GM23338 (cell line): ENCODE results near the gene ZBTB20. TPM values are rescaled to one million over a fixed set of nuclear protein-coding genes. Genes with fewer than 3 reads are reported as not detected.

Source experiments
- ATAC-seq: fragments of 200-7000 bp; cut with Tn5 transposase; 3 replicates; pipeline ENCODE4 v1.9.1; 2020
- DNase-seq: peaks from one replicate; pipeline ENCODE4 v3.0.0-alpha.2; 2015; ENCODE audit warnings: low spot score
- H2AFZ ChIP-seq: fragments of 200-600 bp; sonication (generic); 2 replicates; pipeline ENCODE4 v1.8.0; 2016; ENCODE audit warnings: antibody characterized with exemption, mild to moderate bottlenecking, moderate library complexity
- H3F3A ChIP-seq: fragments of 200-600 bp; sonication (generic); replicated peaks from 2 replicates; pipeline ENCODE4 v1.8.0; 2017; ENCODE audit warnings: antibody characterized with exemption, mixed run types, low read depth
- H3K27ac ChIP-seq: fragments of 200-600 bp; sonication (generic); 2 replicates; pipeline ENCODE4 v1.6.1; 2016; ENCODE audit warnings: low read depth
- H3K27me3 ChIP-seq: fragments of 200-600 bp; sonication (generic); 2 replicates; pipeline ENCODE4 v1.8.0; 2016; ENCODE audit warnings: mild to moderate bottlenecking, mixed run types, moderate library complexity; ENCODE audit not compliant: insufficient read depth
- H3K36me3 ChIP-seq: fragments of 200-600 bp; sonication (generic); 2 replicates; pipeline ENCODE4 v1.8.0; 2016; ENCODE audit warnings: mild to moderate bottlenecking; ENCODE audit not compliant: insufficient read depth
- H3K4me1 ChIP-seq: fragments of 200-600 bp; sonication (generic); 2 replicates; pipeline ENCODE4 v1.8.0; 2016; ENCODE audit warnings: mild to moderate bottlenecking, moderate library complexity; ENCODE audit not compliant: insufficient read depth
- H3K4me2 ChIP-seq: fragments of 200-600 bp; sonication (generic); 2 replicates; pipeline ENCODE4 v1.7.1; 2017; ENCODE audit warnings: mixed run types
- H3K4me3 ChIP-seq: fragments of 200-600 bp; sonication (generic); 2 replicates; pipeline ENCODE4 v1.6.1; 2016; ENCODE audit warnings: mixed run types
- H3K79me2 ChIP-seq: fragments of 200-600 bp; sonication (generic); replicated peaks from 2 replicates; pipeline ENCODE4 v1.8.0; 2017; ENCODE audit warnings: mild to moderate bottlenecking; ENCODE audit not compliant: insufficient read depth
- H3K9me2 ChIP-seq: fragments of 200-600 bp; sonication (generic); 2 replicates; pipeline ENCODE4 v1.8.0; 2017; ENCODE audit not compliant: insufficient read depth
- H4K20me1 ChIP-seq: fragments of 200-600 bp; sonication (generic); replicated peaks from 2 replicates; pipeline ENCODE4 v1.8.0; 2017; ENCODE audit warnings: mild to moderate bottlenecking; ENCODE audit not compliant: insufficient read depth
- H3K27ac Mint-ChIP-seq: 2 replicates; pipeline ENCODE4 v1.8.0; 2020; ENCODE audit warnings: inconsistent platforms, mild to moderate bottlenecking, moderate library complexity, mixed read lengths
- H3K27me3 Mint-ChIP-seq: 3 replicates; pipeline ENCODE4 v1.8.0; 2022; ENCODE audit warnings: low read depth, mild to moderate bottlenecking, moderate library complexity, mixed read lengths, inconsistent platforms; ENCODE audit not compliant: insufficient read depth, poor library complexity
- H3K36me3 Mint-ChIP-seq: 3 replicates; pipeline ENCODE4 v1.8.0; 2021; ENCODE audit warnings: low read depth, mild to moderate bottlenecking, inconsistent platforms, moderate library complexity, mixed read lengths
- H3K4me1 Mint-ChIP-seq: 3 replicates; pipeline ENCODE4 v1.8.0; 2020; ENCODE audit warnings: mild to moderate bottlenecking, inconsistent platforms, mixed read lengths
- H3K4me3 Mint-ChIP-seq: 3 replicates; pipeline ENCODE4 v1.8.0; 2021; ENCODE audit warnings: moderate library complexity, mild to moderate bottlenecking, inconsistent platforms, mixed read lengths
- H3K9me3 Mint-ChIP-seq: 3 replicates; pipeline ENCODE4 v1.8.0; 2020; ENCODE audit warnings: moderate library complexity, mild to moderate bottlenecking, inconsistent platforms, mixed read lengths
- CREB1 ChIP-seq: fragments of 250-450 bp; sonication (Bioruptor Pico); IDR thresholded peaks from 2 replicates; pipeline ENCODE4 v1.5.0; 2020; ENCODE audit warnings: low read depth, mild to moderate bottlenecking, moderate library complexity
- ETS1 ChIP-seq: IDR thresholded peaks from 2 replicates; pipeline ENCODE4 v1.6.1; 2016; ENCODE audit warnings: antibody characterized with exemption
- EZH2 ChIP-seq: fragments of 200-600 bp; sonication (generic); IDR thresholded peaks from one replicate; pipeline ENCODE4 v1.8.0; 2017; ENCODE audit warnings: antibody characterized with exemption, mild to moderate bottlenecking, low read depth; ENCODE audit not compliant: unreplicated experiment
- EZH2phosphoT487 ChIP-seq: fragments of 200-600 bp; sonication (generic); IDR thresholded peaks from one replicate; pipeline ENCODE4 v1.8.1; 2018; ENCODE audit warnings: antibody characterized with exemption; ENCODE audit not compliant: unreplicated experiment
- JUNB ChIP-seq: IDR thresholded peaks from one replicate; pipeline ENCODE4 v1.6.1; 2016; ENCODE audit warnings: antibody characterized with exemption; ENCODE audit not compliant: unreplicated experiment
- NANOG ChIP-seq: IDR thresholded peaks from 2 replicates; pipeline ENCODE4 v1.6.1; 2016; ENCODE audit warnings: antibody characterized with exemption, borderline replicate concordance
- POLR2AphosphoS5 ChIP-seq: IDR thresholded peaks from 2 replicates; pipeline ENCODE4 v1.6.1; 2016; ENCODE audit warnings: antibody characterized with exemption, low read depth
- STAT1 ChIP-seq: IDR thresholded peaks from one replicate; pipeline ENCODE4 v1.6.1; 2016; ENCODE audit warnings: antibody characterized with exemption; ENCODE audit not compliant: unreplicated experiment
- ZNF114 ChIP-seq: fragments of 250-450 bp; sonication (Bioruptor Pico); IDR thresholded peaks from 2 replicates; pipeline ENCODE4 v1.5.0; 2020; ENCODE audit warnings: mild to moderate bottlenecking, moderate library complexity
- ZNF331 ChIP-seq: fragments of 250-450 bp; sonication (Bioruptor Pico); IDR thresholded peaks from 2 replicates; pipeline ENCODE4 v1.5.0; 2020; ENCODE audit warnings: low read depth, mild to moderate bottlenecking, moderate library complexity
- polyA plus RNA-seq: library from polyadenylated mRNA; unstranded; fragments of >200 nt; fragmentation: Nextera tagmentation; extraction: Ambion mirVana; gene quantifications from 2 replicates; pipeline ENCODE4 v1.2.1, GENCODE V29; 2016
- total RNA-seq: library from RNA; depleted of rRNA; stranded (reverse); fragments of >200 nt; shearing (Covaris generic); gene quantifications from 2 replicates; pipeline ENCODE4 v1.2.3, GENCODE V29; 2014
- TF ChIP-seq, protein P1 (sequence below): fragments of 250-450 bp; sonication (Bioruptor Pico); IDR thresholded peaks from 2 replicates; pipeline ENCODE4 v1.5.0; 2020; ENCODE audit warnings: mild to moderate bottlenecking, moderate library complexity
- TF ChIP-seq, protein P2 (sequence below): IDR thresholded peaks from one replicate; pipeline ENCODE4 v1.6.1; 2018; ENCODE audit warnings: antibody characterized with exemption; ENCODE audit not compliant: unreplicated experiment
- TF ChIP-seq, protein P3 (sequence below), 2 experiments: fragments of 200-600 bp in 1 of 2; sonication (generic) in 1 of 2; conservative IDR thresholded peaks; 2 replicates each; pipeline versions ENCODE4 v1.5.1 to v1.6.1; 2016 to 2017; ENCODE audit warnings: antibody characterized with exemption in 2 of 2, low read depth in 2 of 2, mild to moderate bottlenecking in 2 of 2, moderate library complexity in 1 of 2

The ZBTB20 gene
- total and polyA plus RNA-seq, 2 experiments from 2014 or later = 2.0 to 3.3 TPM

DNA sequence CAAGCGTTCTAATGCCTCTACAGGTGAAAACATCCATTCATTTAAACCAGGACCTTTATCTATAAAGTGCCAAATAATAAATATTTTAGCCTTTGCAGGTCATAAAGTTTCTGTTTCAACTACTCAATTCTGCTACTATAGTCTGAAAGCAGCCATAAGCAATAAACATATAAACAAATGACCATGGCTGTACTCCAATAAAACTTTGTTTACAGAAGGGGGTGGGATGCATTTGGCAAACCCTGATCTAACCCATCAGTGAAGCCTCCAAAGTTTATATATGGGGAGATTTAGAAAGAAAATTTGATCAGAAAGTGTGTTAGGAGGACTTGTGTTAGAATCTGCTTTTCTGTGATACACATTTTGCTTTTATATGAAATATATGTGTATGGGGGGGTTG lies 161.3 kb downstream of the ZBTB20 start:
- no peak for ATAC-seq
- no peaks in the 10 kb centered on the region for H4K20me1 ChIP-seq
- H3K27ac ChIP-seq = no peak overlapping the region
- H3F3A ChIP-seq = no peaks in the 10 kb centered on the region
- H3K4me1 Mint-ChIP-seq = no peaks in the 10 kb centered on the region
- no peaks in the 10 kb centered on the region for H3K36me3 Mint-ChIP-seq
- H3K27me3 Mint-ChIP-seq = peaks cover 2% of the 10 kb centered on the region
- H3K4me1 ChIP-seq = no peaks in the 10 kb centered on the region
- H3K9me2 ChIP-seq = no peaks in the 10 kb centered on the region
- no peak overlapping the region for H3K27ac Mint-ChIP-seq
- H2AFZ ChIP-seq = no peak overlapping the region
- no peak for DNase-seq
- no peaks in the 10 kb centered on the region for H3K27me3 ChIP-seq
- H3K36me3 ChIP-seq = no peaks in the 10 kb centered on the region
- TF ChIP-seq NANOG = no peak
- no peak for TF ChIP-seq ZNF331 (CRISPR knock-in tag)
- TF ChIP-seq, protein P1, sequence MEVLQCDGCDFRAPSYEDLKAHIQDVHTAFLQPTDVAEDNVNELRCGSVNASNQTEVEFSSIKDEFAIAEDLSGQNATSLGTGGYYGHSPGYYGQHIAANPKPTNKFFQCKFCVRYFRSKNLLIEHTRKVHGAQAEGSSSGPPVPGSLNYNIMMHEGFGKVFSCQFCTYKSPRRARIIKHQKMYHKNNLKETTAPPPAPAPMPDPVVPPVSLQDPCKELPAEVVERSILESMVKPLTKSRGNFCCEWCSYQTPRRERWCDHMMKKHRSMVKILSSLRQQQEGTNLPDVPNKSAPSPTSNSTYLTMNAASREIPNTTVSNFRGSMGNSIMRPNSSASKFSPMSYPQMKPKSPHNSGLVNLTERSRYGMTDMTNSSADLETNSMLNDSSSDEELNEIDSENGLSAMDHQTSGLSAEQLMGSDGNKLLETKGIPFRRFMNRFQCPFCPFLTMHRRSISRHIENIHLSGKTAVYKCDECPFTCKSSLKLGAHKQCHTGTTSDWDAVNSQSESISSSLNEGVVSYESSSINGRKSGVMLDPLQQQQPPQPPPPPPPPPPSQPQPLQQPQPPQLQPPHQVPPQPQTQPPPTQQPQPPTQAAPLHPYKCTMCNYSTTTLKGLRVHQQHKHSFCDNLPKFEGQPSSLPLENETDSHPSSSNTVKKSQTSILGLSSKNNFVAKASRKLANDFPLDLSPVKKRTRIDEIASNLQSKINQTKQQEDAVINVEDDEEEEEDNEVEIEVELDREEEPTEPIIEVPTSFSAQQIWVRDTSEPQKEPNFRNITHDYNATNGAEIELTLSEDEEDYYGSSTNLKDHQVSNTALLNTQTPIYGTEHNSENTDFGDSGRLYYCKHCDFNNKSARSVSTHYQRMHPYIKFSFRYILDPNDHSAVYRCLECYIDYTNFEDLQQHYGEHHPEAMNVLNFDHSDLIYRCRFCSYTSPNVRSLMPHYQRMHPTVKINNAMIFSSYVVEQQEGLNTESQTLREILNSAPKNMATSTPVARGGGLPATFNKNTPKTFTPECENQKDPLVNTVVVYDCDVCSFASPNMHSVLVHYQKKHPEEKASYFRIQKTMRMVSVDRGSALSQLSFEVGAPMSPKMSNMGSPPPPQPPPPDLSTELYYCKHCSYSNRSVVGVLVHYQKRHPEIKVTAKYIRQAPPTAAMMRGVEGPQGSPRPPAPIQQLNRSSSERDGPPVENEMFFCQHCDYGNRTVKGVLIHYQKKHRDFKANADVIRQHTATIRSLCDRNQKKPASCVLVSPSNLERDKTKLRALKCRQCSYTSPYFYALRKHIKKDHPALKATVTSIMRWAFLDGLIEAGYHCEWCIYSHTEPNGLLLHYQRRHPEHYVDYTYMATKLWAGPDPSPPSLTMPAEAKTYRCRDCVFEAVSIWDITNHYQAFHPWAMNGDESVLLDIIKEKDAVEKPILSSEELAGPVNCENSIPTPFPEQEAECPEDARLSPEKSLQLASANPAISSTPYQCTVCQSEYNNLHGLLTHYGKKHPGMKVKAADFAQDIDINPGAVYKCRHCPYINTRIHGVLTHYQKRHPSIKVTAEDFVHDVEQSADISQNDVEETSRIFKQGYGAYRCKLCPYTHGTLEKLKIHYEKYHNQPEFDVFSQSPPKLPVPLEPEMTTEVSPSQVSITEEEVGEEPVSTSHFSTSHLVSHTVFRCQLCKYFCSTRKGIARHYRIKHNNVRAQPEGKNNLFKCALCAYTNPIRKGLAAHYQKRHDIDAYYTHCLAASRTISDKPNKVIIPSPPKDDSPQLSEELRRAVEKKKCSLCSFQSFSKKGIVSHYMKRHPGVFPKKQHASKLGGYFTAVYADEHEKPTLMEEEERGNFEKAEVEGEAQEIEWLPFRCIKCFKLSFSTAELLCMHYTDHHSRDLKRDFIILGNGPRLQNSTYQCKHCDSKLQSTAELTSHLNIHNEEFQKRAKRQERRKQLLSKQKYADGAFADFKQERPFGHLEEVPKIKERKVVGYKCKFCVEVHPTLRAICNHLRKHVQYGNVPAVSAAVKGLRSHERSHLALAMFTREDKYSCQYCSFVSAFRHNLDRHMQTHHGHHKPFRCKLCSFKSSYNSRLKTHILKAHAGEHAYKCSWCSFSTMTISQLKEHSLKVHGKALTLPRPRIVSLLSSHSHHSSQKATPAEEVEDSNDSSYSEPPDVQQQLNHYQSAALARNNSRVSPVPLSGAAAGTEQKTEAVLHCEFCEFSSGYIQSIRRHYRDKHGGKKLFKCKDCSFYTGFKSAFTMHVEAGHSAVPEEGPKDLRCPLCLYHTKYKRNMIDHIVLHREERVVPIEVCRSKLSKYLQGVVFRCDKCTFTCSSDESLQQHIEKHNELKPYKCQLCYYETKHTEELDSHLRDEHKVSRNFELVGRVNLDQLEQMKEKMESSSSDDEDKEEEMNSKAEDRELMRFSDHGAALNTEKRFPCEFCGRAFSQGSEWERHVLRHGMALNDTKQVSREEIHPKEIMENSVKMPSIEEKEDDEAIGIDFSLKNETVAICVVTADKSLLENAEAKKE (CRISPR knock-in tag) = no peak
- no peak for TF ChIP-seq STAT1
- no peak for TF ChIP-seq CREB1
- TF ChIP-seq, protein P2, sequence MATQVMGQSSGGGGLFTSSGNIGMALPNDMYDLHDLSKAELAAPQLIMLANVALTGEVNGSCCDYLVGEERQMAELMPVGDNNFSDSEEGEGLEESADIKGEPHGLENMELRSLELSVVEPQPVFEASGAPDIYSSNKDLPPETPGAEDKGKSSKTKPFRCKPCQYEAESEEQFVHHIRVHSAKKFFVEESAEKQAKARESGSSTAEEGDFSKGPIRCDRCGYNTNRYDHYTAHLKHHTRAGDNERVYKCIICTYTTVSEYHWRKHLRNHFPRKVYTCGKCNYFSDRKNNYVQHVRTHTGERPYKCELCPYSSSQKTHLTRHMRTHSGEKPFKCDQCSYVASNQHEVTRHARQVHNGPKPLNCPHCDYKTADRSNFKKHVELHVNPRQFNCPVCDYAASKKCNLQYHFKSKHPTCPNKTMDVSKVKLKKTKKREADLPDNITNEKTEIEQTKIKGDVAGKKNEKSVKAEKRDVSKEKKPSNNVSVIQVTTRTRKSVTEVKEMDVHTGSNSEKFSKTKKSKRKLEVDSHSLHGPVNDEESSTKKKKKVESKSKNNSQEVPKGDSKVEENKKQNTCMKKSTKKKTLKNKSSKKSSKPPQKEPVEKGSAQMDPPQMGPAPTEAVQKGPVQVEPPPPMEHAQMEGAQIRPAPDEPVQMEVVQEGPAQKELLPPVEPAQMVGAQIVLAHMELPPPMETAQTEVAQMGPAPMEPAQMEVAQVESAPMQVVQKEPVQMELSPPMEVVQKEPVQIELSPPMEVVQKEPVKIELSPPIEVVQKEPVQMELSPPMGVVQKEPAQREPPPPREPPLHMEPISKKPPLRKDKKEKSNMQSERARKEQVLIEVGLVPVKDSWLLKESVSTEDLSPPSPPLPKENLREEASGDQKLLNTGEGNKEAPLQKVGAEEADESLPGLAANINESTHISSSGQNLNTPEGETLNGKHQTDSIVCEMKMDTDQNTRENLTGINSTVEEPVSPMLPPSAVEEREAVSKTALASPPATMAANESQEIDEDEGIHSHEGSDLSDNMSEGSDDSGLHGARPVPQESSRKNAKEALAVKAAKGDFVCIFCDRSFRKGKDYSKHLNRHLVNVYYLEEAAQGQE = no peak
- no peak for TF ChIP-seq EZH2
- no peak for TF ChIP-seq JUNB
- TF ChIP-seq POLR2AphosphoS5 = no peak
- TF ChIP-seq ZNF114 (CRISPR knock-in tag) = no peak
- TF ChIP-seq ETS1 = no peak
- TF ChIP-seq, protein P3, sequence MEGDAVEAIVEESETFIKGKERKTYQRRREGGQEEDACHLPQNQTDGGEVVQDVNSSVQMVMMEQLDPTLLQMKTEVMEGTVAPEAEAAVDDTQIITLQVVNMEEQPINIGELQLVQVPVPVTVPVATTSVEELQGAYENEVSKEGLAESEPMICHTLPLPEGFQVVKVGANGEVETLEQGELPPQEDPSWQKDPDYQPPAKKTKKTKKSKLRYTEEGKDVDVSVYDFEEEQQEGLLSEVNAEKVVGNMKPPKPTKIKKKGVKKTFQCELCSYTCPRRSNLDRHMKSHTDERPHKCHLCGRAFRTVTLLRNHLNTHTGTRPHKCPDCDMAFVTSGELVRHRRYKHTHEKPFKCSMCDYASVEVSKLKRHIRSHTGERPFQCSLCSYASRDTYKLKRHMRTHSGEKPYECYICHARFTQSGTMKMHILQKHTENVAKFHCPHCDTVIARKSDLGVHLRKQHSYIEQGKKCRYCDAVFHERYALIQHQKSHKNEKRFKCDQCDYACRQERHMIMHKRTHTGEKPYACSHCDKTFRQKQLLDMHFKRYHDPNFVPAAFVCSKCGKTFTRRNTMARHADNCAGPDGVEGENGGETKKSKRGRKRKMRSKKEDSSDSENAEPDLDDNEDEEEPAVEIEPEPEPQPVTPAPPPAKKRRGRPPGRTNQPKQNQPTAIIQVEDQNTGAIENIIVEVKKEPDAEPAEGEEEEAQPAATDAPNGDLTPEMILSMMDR (conservative IDR thresholded peaks at IDR 0.05; ENCODE audit: low read depth in 2 of 2) = no peak
- TF ChIP-seq EZH2phosphoT487 = no peak
- no peak overlapping the region for H3K4me3 Mint-ChIP-seq
- no peaks in the 10 kb centered on the region for H3K79me2 ChIP-seq
- H3K4me3 ChIP-seq = no peak overlapping the region
- no peak overlapping the region for H3K4me2 ChIP-seq
- peaks cover 3% of the 10 kb centered on the region; the same call in 2 of the 3 replicates for H3K9me3 Mint-ChIP-seq
